GM12872 (cell line): Measurements from ENCODE around the gene HOGA1.
A peak's percentile ranks its signal among the peaks of the same experiment; 100 is the strongest.

Experiments used
- TF ChIP-seq, protein P1 (sequence below): IDR thresholded peaks from 3 replicates; pipeline ENCODE4 v1.5.1; 2011; ENCODE audit warnings: low read depth, mild to moderate bottlenecking, low read length, moderate library complexity; ENCODE audit not compliant: insufficient read depth

The HOGA1 gene

DNA sequence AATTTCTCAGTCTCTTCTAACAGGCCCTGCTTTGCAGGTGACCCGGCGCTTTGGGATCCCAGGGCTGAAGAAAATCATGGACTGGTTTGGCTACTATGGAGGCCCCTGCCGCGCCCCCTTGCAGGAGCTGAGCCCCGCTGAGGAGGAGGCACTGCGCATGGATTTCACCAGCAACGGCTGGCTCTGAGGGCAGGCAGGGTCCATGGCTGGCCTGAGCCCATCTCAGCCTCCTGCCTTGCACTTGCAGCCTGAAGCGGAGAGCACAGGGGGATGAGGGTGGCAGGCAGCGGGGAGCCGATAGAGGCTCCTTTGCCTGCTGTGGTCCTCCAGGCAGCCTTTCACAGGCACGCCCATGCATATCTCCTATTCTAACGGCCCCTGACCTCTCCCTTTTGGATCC lies 27.3 kb downstream of the HOGA1 start:
- TF ChIP-seq, protein P1, sequence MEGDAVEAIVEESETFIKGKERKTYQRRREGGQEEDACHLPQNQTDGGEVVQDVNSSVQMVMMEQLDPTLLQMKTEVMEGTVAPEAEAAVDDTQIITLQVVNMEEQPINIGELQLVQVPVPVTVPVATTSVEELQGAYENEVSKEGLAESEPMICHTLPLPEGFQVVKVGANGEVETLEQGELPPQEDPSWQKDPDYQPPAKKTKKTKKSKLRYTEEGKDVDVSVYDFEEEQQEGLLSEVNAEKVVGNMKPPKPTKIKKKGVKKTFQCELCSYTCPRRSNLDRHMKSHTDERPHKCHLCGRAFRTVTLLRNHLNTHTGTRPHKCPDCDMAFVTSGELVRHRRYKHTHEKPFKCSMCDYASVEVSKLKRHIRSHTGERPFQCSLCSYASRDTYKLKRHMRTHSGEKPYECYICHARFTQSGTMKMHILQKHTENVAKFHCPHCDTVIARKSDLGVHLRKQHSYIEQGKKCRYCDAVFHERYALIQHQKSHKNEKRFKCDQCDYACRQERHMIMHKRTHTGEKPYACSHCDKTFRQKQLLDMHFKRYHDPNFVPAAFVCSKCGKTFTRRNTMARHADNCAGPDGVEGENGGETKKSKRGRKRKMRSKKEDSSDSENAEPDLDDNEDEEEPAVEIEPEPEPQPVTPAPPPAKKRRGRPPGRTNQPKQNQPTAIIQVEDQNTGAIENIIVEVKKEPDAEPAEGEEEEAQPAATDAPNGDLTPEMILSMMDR, result no peak

DNA sequence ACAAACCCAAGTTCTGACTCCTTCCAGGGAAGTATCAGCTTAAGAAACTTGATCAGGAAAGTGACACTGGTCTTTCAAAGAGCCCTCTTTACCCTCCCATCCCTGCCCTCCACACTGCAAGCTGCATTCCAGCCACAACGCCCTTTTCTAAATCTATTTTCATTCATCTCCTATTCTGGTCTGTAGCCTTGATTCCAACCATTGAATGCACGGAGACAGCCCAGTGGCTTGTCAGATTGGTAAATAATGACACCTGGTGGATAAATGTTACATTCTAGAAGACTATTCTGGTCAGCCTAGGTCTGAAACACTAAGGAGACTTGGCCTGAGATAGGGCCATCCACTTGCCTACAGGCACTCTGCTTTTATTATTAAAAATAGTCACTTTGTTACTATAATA lies 28.2 kb downstream of the HOGA1 start:
- TF ChIP-seq, protein P1, result peak; percentile 22; the same call in 1 of the 3 replicates

DNA sequence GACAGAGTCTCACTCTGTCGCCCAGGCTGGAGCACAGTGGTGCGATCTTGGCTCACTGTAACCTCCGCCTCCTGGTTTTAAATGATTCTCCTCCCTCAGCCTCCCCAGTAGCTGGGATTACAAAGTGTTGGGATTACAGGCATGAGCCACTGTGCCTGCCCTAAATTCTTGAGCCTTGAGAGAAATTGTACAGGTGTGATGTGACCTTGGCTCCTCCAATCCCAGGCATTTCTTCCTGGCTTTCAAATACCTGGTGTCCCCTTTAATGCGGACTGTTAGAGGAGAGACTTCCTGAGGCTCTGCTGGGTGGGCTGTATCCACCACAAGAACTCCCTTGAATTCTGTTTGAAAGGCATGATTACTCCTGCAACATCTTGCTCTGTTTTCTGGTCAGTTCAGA lies 34.1 kb downstream of the HOGA1 start:
- TF ChIP-seq, protein P1, result no peak

DNA sequence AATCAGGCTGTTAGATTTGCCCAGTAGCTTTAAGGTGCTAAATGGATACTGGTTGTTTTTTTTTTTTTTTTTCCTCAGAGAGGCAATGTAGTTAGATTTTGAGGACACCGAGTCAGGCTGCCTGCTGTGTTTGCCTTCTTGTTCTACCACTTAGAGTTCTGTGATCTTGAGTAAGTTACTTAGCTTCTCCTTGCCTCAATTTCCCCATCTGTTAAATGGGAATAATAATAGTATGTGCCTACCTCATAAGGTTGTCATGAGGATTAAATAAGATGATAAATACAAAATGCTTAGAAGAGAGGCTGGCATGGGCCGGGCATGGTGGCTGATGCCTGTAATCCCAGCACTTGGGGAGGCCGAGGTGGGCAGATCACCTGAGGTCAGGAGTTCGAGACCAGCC lies 34.5 kb downstream of the HOGA1 start:
- TF ChIP-seq, protein P1, result no peak

DNA sequence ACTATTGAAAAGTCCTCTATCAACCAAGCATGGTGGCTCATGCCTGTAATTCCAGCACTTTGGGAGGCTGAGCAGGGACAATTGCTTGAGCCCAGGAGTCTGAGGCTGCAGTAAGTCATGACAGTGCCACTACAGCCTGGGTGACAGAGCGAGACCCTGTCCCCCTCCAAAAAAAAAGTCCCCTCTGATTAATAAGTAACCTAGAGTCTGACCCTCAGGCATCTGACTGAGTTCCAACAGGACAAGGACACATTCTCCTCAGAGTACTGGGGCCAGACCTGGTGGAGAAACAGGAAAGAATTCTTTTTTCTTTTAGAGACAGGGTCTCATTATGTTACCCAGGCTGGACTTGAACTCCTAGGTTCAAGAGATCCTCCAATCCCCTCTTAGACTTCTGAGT lies 39.1 kb downstream of the HOGA1 start:
- TF ChIP-seq, protein P1, result no peak

DNA sequence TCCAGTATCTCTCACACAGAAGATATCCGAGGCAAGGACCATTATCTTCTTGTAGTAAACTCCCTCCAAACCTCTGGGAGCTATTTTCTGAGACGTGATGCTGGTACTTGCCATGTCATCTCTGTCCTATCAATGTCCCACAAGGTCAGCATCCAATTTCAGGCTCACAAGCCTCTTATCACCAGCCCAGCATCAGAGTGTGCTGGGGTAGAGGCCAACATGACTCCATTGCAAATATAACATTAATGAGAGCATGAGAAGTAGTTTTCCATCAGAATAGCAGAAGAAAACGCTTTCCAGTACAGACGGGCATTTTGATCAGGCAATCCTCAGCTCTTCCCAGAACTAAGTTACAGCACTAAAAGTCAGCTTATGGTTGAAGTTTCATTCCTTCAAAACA lies 43.5 kb downstream of the HOGA1 start:
- TF ChIP-seq, protein P1, result no peak

DNA sequence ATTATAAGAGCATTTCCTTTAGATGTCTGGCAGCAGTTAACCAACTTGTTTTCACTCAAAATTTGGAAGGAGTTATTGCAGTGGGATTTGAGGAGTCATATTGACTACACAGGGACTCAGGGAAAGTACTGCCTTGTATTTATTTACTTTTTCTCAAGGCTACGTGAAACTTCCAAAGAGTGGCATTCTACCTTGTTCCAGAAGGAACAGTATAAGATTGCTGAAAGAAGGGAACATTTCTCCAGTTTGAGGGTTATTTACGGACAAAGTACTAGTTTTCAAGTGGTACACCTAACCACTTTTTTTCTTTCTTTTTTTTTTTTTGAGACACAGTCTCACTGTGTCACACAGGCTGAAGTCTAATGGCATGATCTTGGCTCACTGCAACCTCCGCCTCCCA lies 44.0 kb downstream of the HOGA1 start:
- TF ChIP-seq, protein P1, result no peak

DNA sequence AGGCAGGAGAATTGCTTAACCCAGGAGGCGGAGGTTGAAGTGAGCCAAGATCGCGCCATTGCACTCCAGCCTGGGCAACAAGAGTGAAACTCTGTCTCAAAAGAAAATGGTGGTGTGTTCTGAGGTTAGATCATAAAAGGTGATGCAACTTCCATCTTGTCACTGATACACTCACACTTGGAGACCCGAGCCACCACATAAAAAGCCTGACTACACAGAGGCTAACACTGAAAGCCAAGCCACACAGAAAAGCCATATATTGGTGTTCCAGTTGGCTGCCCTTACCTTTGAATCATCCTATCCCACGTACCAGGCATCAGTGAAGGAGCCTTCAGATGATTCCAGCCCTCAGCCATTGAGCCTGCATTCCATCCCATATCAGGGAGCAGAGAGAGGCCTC lies 45.1 kb downstream of the HOGA1 start:
- TF ChIP-seq, protein P1, result no peak
